Upper lobe of right lung (tissue), 1 donor: ENCODE measurements around the gene ZBTB49. TPM values are rescaled to one million over a fixed set of nuclear protein-coding genes. Genes with fewer than 3 reads are reported as not detected.
"Not testable (repeated sequence)": the region's sequence is repeated elsewhere in the genome, so short reads cannot be mapped to it uniquely, and the experiment has no call there.

Source experiments
- ATAC-seq: fragments of 200-7000 bp; cut with Tn5 transposase; one replicate; pipeline ENCODE4 v1.9.1; 2020; ENCODE audit warnings: mild to moderate bottlenecking, moderate library complexity
- DNase-seq: peaks from one replicate; pipeline ENCODE4 v3.0.0-alpha.2; 2020
- H3K27ac ChIP-seq: fragments of 200-600 bp; one replicate; pipeline ENCODE4 v1.8.0; 2022
- H3K27me3 ChIP-seq: fragments of 200-600 bp; one replicate; pipeline ENCODE4 v1.8.0; 2022; ENCODE audit warnings: mild to moderate bottlenecking
- H3K36me3 ChIP-seq: fragments of 200-600 bp; one replicate; pipeline ENCODE4 v1.8.0; 2022
- H3K4me1 ChIP-seq: fragments of 200-600 bp; one replicate; pipeline ENCODE4 v1.8.0; 2022
- H3K4me3 ChIP-seq: fragments of 200-600 bp; one replicate; pipeline ENCODE4 v1.8.0; 2022; ENCODE audit warnings: mild to moderate bottlenecking
- H3K9me3 ChIP-seq: fragments of 200-600 bp; one replicate; pipeline ENCODE4 v1.8.0; 2022
- CTCF ChIP-seq: fragments of 200-600 bp; IDR thresholded peaks from one replicate; pipeline ENCODE4 v1.8.0; 2022; ENCODE audit warnings: antibody characterized with exemption
- intact Hi-C: fragments of 100-400 bp; cut with DNase I; formaldehyde crosslinking; loops from one replicate; pipeline ENCODE4 v1.11.0; 2022
- total RNA-seq: library from RNA; stranded (reverse); fragmentation: NEBNext Ultra II Directional; extraction: Animal tissue kit (Norgen Biotek cat#: 25700); gene quantifications from one replicate; pipeline ENCODE4 v1.2.1, GENCODE V29; 2021
- donor health status: DM: no; HTN: yes; CAD: no; lungs with severe emphysema.

ZBTB49 gene
- total RNA-seq, 1 donor from 2014 or later, result 5.6 TPM

DNA sequence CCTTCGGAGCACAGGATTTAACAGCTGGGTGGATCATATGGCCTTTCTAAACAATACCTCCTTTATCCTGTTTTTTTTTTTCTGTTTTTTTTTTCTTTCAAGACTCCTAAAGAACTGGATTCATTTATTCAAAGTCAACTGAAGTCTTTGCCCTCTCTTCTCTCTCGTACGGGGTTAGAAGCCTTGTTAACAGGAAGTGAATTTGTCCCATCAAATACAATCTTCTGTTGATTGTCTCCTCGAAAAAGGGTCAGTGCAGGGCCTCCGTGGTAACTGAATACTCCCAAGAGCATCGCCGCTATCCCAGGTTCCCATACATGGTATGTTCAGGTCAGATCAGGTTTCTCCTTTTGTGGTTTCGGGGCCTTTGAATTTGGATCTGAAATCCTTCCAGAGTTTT, 40.2 kb upstream of the ZBTB49 start:
- no peak for TF ChIP-seq CTCF
- peaks cover 18% of the 10 kb centered on the region for H3K4me1 ChIP-seq
- no peak for ATAC-seq
- no peaks in the 10 kb centered on the region for H3K27me3 ChIP-seq
- H3K4me3 ChIP-seq, result no peak overlapping the region
- intact Hi-C loops, result loop anchor here (10.0 kb wide), 1 partner anchor 85 kb away; no protein-coding TSS in a partner anchor
- H3K9me3 ChIP-seq, result no peaks in the 10 kb centered on the region
- H3K27ac ChIP-seq, result no peak overlapping the region
- peaks cover 13% of the 10 kb centered on the region for H3K36me3 ChIP-seq
- DNase-seq, result no peak

DNA sequence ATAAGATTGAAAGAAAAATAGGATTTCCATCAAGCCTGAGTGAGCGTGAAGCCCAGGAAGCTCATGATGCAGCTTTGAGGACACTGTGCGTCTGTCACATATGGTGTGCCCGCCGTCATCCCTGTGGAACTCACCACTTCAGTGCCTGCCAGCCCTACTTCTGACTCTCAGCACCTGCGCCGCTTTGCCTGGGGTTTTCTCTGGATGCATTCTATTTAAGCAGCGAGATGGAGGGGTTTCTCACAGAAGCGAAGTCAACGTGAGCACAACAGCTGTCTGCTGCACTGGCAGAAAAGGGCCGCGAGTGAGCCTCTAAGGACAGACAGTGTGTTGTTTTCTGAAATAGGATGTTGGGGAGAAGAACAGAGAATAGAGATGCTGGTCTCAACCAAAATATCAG, 35.9 kb upstream of the ZBTB49 start:
- Histone ChIP-seq H3K9me3 (no peaks in the 10 kb centered on the region), H3K27me3 (no peaks in the 10 kb centered on the region), H3K4me3 (no peak overlapping the region), H3K36me3 (no peaks in the 10 kb centered on the region), H3K4me1 (peaks cover under 1% of the 10 kb centered on the region), H3K27ac (no peak overlapping the region)
- ATAC-seq (no peak), DNase-seq (no peak)
- TF ChIP-seq CTCF, result no peak
- intact Hi-C loops, result loop anchor here (10.0 kb wide), 1 partner anchor 81 kb away; no protein-coding TSS in a partner anchor

GRCh38 chr4:4254666-4255065, 35.4 kb upstream of the ZBTB49 start:
- H3K27me3 ChIP-seq, result no peaks in the 10 kb centered on the region
- no peaks in the 10 kb centered on the region for H3K36me3 ChIP-seq
- TF ChIP-seq CTCF, result no peak
- DNase-seq, result no peak
- no peaks in the 10 kb centered on the region for H3K9me3 ChIP-seq
- intact Hi-C loops, result loop anchor here (10.0 kb wide), 1 partner anchor 80 kb away; no protein-coding TSS in a partner anchor
- ATAC-seq, result no peak
- no peak overlapping the region for H3K27ac ChIP-seq
- no peak overlapping the region for H3K4me3 ChIP-seq
- no peaks in the 10 kb centered on the region for H3K4me1 ChIP-seq

GRCh38 chr4:4256799-4257198, 33.3 kb upstream of the ZBTB49 start:
- no peak for TF ChIP-seq CTCF
- no peak overlapping the region for H3K4me3 ChIP-seq
- H3K36me3 ChIP-seq, result no peaks in the 10 kb centered on the region
- DNase-seq (no peak), ATAC-seq (no peak)
- H3K27me3 ChIP-seq, result no peaks in the 10 kb centered on the region
- H3K4me1 ChIP-seq, result no peaks in the 10 kb centered on the region
- H3K27ac ChIP-seq, result no peak overlapping the region
- no peaks in the 10 kb centered on the region for H3K9me3 ChIP-seq
- intact Hi-C loops, result loop anchor here (10.0 kb wide), 1 partner anchor 78 kb away; no protein-coding TSS in a partner anchor

GRCh38 chr4:4257705-4258104, 32.3 kb upstream of the ZBTB49 start:
- H3K27me3 ChIP-seq, ATAC-seq, H3K36me3 ChIP-seq, H3K27ac ChIP-seq, H3K4me3 ChIP-seq, H3K9me3 ChIP-seq, H3K4me1 ChIP-seq, DNase-seq: not testable (repeated sequence)
- intact Hi-C loops, result loop anchor here (10.0 kb wide), 1 partner anchor 77 kb away; no protein-coding TSS in a partner anchor

GRCh38 chr4:4259484-4260100, 30.5 kb upstream of the ZBTB49 start:
- DNase-seq, result no peak
- ATAC-seq, result peak; percentile 66
- Histone ChIP-seq H3K27me3 (no peaks in the 10 kb centered on the region), H3K9me3 (no peaks in the 10 kb centered on the region), H3K27ac (no peak overlapping the region), H3K4me3 (no peak overlapping the region), H3K4me1 (no peaks in the 10 kb centered on the region), H3K36me3 (no peaks in the 10 kb centered on the region)
- intact Hi-C loops, result loop anchor here (10.0 kb wide), 1 partner anchor 75 kb away; no protein-coding TSS in a partner anchor
- TF ChIP-seq CTCF, result no peak
